ENCODE data around the gene EPC1.
"Not testable (repeated sequence)": the region's sequence is repeated elsewhere in the genome, so short reads cannot be mapped to it uniquely, and the experiment has no call there.

Gene EPC1

GRCh38 chr10:32225976-32226375 is 121.0 kb downstream of the EPC1 start:
- DNase-seq, result no peak

- not testable (repeated sequence) for DNase-seq
These were observed 124.6 kb downstream of the EPC1 start for GRCh38 chr10:32222376-32222775.

GRCh38 chr10:32219156-32219555 is 127.8 kb downstream of the EPC1 start:
- DNase-seq, result not testable (repeated sequence)

- not testable (repeated sequence) for DNase-seq
These were observed 128.5 kb downstream of the EPC1 start for GRCh38 chr10:32218206-32219044.

All from CD4-positive, alpha-beta T cell treated with Interleukin-17A for 4 hours (primary cell).